Natural killer cell (primary cell): Measurements from ENCODE around the gene ZNRF4. TPM values are rescaled to one million over a fixed set of nuclear protein-coding genes. Genes with fewer than 3 reads are reported as not detected.

Source experiments
- ATAC-seq, 3 donors: fragments of 150-1000 bp in 2 of 3; fragments of 200-7000 bp in 1 of 3; cut with Tn5 transposase; 1 replicate in 1 of 3; 2 replicates in 2 of 3; pipeline ENCODE4 v1.10.0; 2021; ENCODE audit warnings: mild to moderate bottlenecking in 2 of 3, moderate library complexity in 2 of 3
- DNase-seq, 2 donors: peaks; one replicate each; pipeline versions ENCODE4 v3.0.0 to v3.0.0-alpha.2; 2013 to 2021; ENCODE audit warnings: mixed read lengths in 1 of 2
- H3K27ac ChIP-seq: one replicate; pipeline ENCODE4 v1.5.1; 2013; ENCODE audit warnings: mild to moderate bottlenecking, low read length
- H3K27me3 ChIP-seq: one replicate; pipeline ENCODE4 v1.6.1; 2013; ENCODE audit warnings: low read length; ENCODE audit not compliant: control insufficient read depth, insufficient read depth
- H3K36me3 ChIP-seq: one replicate; pipeline ENCODE4 v1.6.1; 2013; ENCODE audit warnings: low read length; ENCODE audit not compliant: control insufficient read depth, insufficient read depth
- H3K4me1 ChIP-seq: one replicate; pipeline ENCODE4 v1.6.1; 2013; ENCODE audit warnings: low read length; ENCODE audit not compliant: control insufficient read depth, insufficient read depth
- H3K4me3 ChIP-seq: one replicate; pipeline ENCODE4 v1.5.1; 2013; ENCODE audit warnings: low read length
- H3K9me3 ChIP-seq: one replicate; pipeline ENCODE4 v1.6.1; 2013; ENCODE audit warnings: low read length; ENCODE audit not compliant: control insufficient read depth, insufficient read depth
- H3K27ac Mint-ChIP-seq, 2 donors: one replicate each; pipeline ENCODE4 v1.8.0; 2022; ENCODE audit warnings: mild to moderate bottlenecking in 2 of 2, mixed read lengths in 2 of 2, moderate library complexity in 1 of 2
- H3K27me3 Mint-ChIP-seq, 2 donors: one replicate each; pipeline ENCODE4 v1.8.0; 2022; ENCODE audit warnings: low read depth in 2 of 2, mixed read lengths in 2 of 2
- H3K36me3 Mint-ChIP-seq: one replicate; pipeline ENCODE4 v1.8.0; 2022; ENCODE audit warnings: mixed read lengths
- H3K4me1 Mint-ChIP-seq, 2 donors: one replicate each; pipeline ENCODE4 v1.8.0; 2022; ENCODE audit warnings: mixed read lengths in 2 of 2
- H3K4me3 Mint-ChIP-seq: one replicate; pipeline ENCODE4 v1.8.0; 2022; ENCODE audit warnings: mild to moderate bottlenecking, moderate library complexity, mixed read lengths
- H3K9me3 Mint-ChIP-seq, 2 donors: one replicate each; pipeline ENCODE4 v1.8.0; 2022; ENCODE audit warnings: mixed read lengths in 2 of 2
- CTCF ChIP-seq: fragments of 200-600 bp; IDR thresholded peaks from one replicate; pipeline ENCODE4 v1.8.0; 2022; ENCODE audit warnings: antibody characterized with exemption
- WGBS: methylation state at CpG from one replicate; pipeline ENCODE4 v1.1.7; 2013; ENCODE audit warnings: missing lambda C conversion rate; ENCODE audit not compliant: insufficient coverage; 5-methylcytosine and 5-hydroxymethylcytosine counted together
- intact Hi-C: fragments of 100-400 bp; cut with micrococcal nuclease; formaldehyde crosslinking; loops from one replicate; pipeline ENCODE4 v1.14.2; 2022
- total RNA-seq, 4 donors: library from RNA; stranded (reverse); fragments of 120-200 nt in 1 of 4; gene quantifications; one replicate each; pipeline versions ENCODE4 v1.2.3 to v1.2.4, GENCODE V29; 2013 to 2022

Gene ZNRF4
- total RNA-seq, 3 donors from 2014 or later (not counting 1 experiment from before 2014, with no cell fraction given), result not detected

GRCh38 chr19:5447700-5448311, 7.4 kb upstream of the ZNRF4 start:
- Mint-ChIP-seq H3K27ac (no peak overlapping the region), H3K4me3 (no peak overlapping the region), H3K4me1 (no peaks in the 10 kb centered on the region), H3K27me3 (peaks cover 7 to 13% of the 10 kb centered on the region in 2 donors), H3K36me3 (no peaks in the 10 kb centered on the region), H3K9me3 (no peaks in the 10 kb centered on the region)
- H3K4me3 ChIP-seq, result no peak overlapping the region
- no peaks in the 10 kb centered on the region for H3K27me3 ChIP-seq
- H3K36me3 ChIP-seq, result no peaks in the 10 kb centered on the region
- no peak for TF ChIP-seq CTCF
- WGBS, result 47% methylated on average over 15 of the region's 15 CpGs
- H3K4me1 ChIP-seq, result no peaks in the 10 kb centered on the region
- no peak overlapping the region for H3K27ac ChIP-seq
- H3K9me3 ChIP-seq, result peaks cover under 1% of the 10 kb centered on the region
- ATAC-seq (no peak), DNase-seq (no peak)
- intact Hi-C loops, result no loop called here

GRCh38 chr19:5448374-5448773, 6.8 kb upstream of the ZNRF4 start:
- Histone ChIP-seq H3K36me3 (no peaks in the 10 kb centered on the region), H3K4me1 (no peaks in the 10 kb centered on the region), H3K9me3 (peaks cover 4% of the 10 kb centered on the region), H3K4me3 (no peak overlapping the region), H3K27me3 (no peaks in the 10 kb centered on the region), H3K27ac (no peak overlapping the region)
- no peaks in the 10 kb centered on the region for H3K36me3 Mint-ChIP-seq
- intact Hi-C loops, result no loop called here
- TF ChIP-seq CTCF, result no peak
- WGBS, result 72% methylated on average over 15 of the region's 15 CpGs
- H3K9me3 Mint-ChIP-seq, result no peaks in the 10 kb centered on the region
- no peak for ATAC-seq
- no peak overlapping the region for H3K27ac Mint-ChIP-seq
- DNase-seq, result peak in 1 of 2 donors; percentile 1
- no peak overlapping the region for H3K4me3 Mint-ChIP-seq
- peaks cover 7 to 13% of the 10 kb centered on the region in 2 donors for H3K27me3 Mint-ChIP-seq
- no peaks in the 10 kb centered on the region for H3K4me1 Mint-ChIP-seq

GRCh38 chr19:5450482-5451126, 4.6 kb upstream of the ZNRF4 start:
- H3K27ac Mint-ChIP-seq, result no peak overlapping the region
- peak in 1 of 2 donors; percentile 1 for DNase-seq
- intact Hi-C loops, result no loop called here

More at GRCh38 chr19:5450482-5451126, 4.6 kb upstream of the ZNRF4 start:
- Histone ChIP-seq H3K36me3 (no peaks in the 10 kb centered on the region), H3K27ac (no peak overlapping the region), H3K9me3 (peaks cover 4% of the 10 kb centered on the region), H3K4me3 (no peak overlapping the region), H3K27me3 (no peaks in the 10 kb centered on the region), H3K4me1 (no peaks in the 10 kb centered on the region)
- Mint-ChIP-seq H3K4me1 (no peaks in the 10 kb centered on the region), H3K4me3 (no peak overlapping the region), H3K9me3 (no peaks in the 10 kb centered on the region), H3K36me3 (no peaks in the 10 kb centered on the region), H3K27me3 (peaks cover 7 to 13% of the 10 kb centered on the region in 2 donors)
- no peak for ATAC-seq
- 45% methylated on average over 9 of the region's 9 CpGs for WGBS
- no peak for TF ChIP-seq CTCF
